ENCODE measurements around the gene ST8SIA1. TPM values are rescaled to one million over a fixed set of nuclear protein-coding genes. Genes with fewer than 3 reads are reported as not detected.

ST8SIA1 gene
- polyA plus RNA-seq, 1 donor from 2014 or later = 22.5 TPM

DNA sequence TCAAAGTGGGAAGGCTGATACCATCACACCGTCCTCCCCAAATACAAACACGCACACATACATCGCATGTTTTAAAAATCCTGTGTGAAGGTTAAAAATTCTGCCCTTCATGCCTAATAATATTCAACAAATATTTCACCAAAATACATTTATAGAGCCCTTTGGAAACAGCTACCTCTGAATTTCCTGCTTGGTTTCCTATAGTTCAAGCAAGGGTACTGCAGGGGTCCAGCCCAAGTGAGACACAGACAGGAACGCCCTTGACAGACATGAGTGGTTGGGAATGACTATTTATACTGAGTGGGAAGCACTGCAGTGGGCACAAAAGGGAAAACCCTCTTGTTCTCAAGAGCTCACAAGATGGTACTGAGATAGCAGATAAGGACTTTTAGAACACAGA is 51.0 kb downstream of the ST8SIA1 start:
- H2AFZ ChIP-seq (ENCODE audit: low read depth, low read length) = no peak overlapping the region
- no peaks in the 10 kb centered on the region for H3K9me2 ChIP-seq (ENCODE audit: insufficient read depth, low read length)
- H3K9ac ChIP-seq (ENCODE audit: low read length) = no peak overlapping the region
- H3K4me2 ChIP-seq (ENCODE audit: low read length) = no peak overlapping the region
- no peaks in the 10 kb centered on the region for H3K36me3 ChIP-seq (ENCODE audit: insufficient read depth, low read length)
- no peaks in the 10 kb centered on the region for H3K79me2 ChIP-seq (replicated peaks; ENCODE audit: insufficient read depth, low read length)
- H3K9me3 ChIP-seq (ENCODE audit: low read length) = no peaks in the 10 kb centered on the region
- H3K27me3 ChIP-seq (ENCODE audit: insufficient read depth, low read depth, low read length) = no peaks in the 10 kb centered on the region
- TF ChIP-seq RAD21 (conservative IDR thresholded peaks at IDR 0.05) (no peak), MXI1 (conservative IDR thresholded peaks at IDR 0.05; ENCODE audit: poor library complexity, severe bottlenecking) (no peak)
- H3K4me3 ChIP-seq (ENCODE audit: low read length) = no peak overlapping the region
- no peak overlapping the region for H3K27ac ChIP-seq (ENCODE audit: low read length)
- H3F3A ChIP-seq (ENCODE audit: insufficient read depth, low read length, poor library complexity, severe bottlenecking) = no peaks in the 10 kb centered on the region
- no peaks in the 10 kb centered on the region for H4K20me1 ChIP-seq (ENCODE audit: insufficient read depth)

- Histone ChIP-seq H3K9me2 (ENCODE audit: insufficient read depth, low read length) (no peaks in the 10 kb centered on the region), H3K27ac (ENCODE audit: low read length) (no peak overlapping the region), H3K9me3 (ENCODE audit: low read length) (no peaks in the 10 kb centered on the region), H3F3A (ENCODE audit: insufficient read depth, low read length, poor library complexity, severe bottlenecking) (no peaks in the 10 kb centered on the region), H2AFZ (ENCODE audit: low read depth, low read length) (no peak overlapping the region), H3K79me2 (replicated peaks; ENCODE audit: insufficient read depth, low read length) (no peaks in the 10 kb centered on the region), H3K36me3 (ENCODE audit: insufficient read depth, low read length) (no peaks in the 10 kb centered on the region), H3K27me3 (ENCODE audit: insufficient read depth, low read depth, low read length) (no peaks in the 10 kb centered on the region), H3K4me3 (ENCODE audit: low read length) (no peak overlapping the region), H4K20me1 (ENCODE audit: insufficient read depth) (no peaks in the 10 kb centered on the region), H3K4me2 (ENCODE audit: low read length) (no peak overlapping the region), H3K9ac (ENCODE audit: low read length) (no peak overlapping the region)
- no peak for TF ChIP-seq TAF1 (IDR thresholded peaks at IDR 0.05; ENCODE audit: low read depth)
Measured at GRCh38 chr12:22283006-22283506, 51.5 kb downstream of the ST8SIA1 start.

- Histone ChIP-seq H3K9ac (ENCODE audit: low read length) (no peak overlapping the region), H3K4me2 (ENCODE audit: low read length) (no peak overlapping the region), H3K79me2 (replicated peaks; ENCODE audit: insufficient read depth, low read length) (no peaks in the 10 kb centered on the region), H2AFZ (ENCODE audit: low read depth, low read length) (no peak overlapping the region), H3K27ac (ENCODE audit: low read length) (no peak overlapping the region), H4K20me1 (ENCODE audit: insufficient read depth) (no peaks in the 10 kb centered on the region), H3K4me3 (ENCODE audit: low read length) (no peak overlapping the region), H3F3A (ENCODE audit: insufficient read depth, low read length, poor library complexity, severe bottlenecking) (no peaks in the 10 kb centered on the region), H3K27me3 (ENCODE audit: insufficient read depth, low read depth, low read length) (no peaks in the 10 kb centered on the region), H3K9me3 (ENCODE audit: low read length) (no peaks in the 10 kb centered on the region), H3K36me3 (ENCODE audit: insufficient read depth, low read length) (no peaks in the 10 kb centered on the region), H3K9me2 (ENCODE audit: insufficient read depth, low read length) (no peaks in the 10 kb centered on the region)
- TF ChIP-seq REST (IDR thresholded peaks at IDR 0.05; ENCODE audit: borderline replicate concordance) = no peak
- no peak for TF ChIP-seq SMC3 (conservative IDR thresholded peaks at IDR 0.05; ENCODE audit: poor library complexity)
- no peak for TF ChIP-seq RAD21 (conservative IDR thresholded peaks at IDR 0.05)
- no peak for TF ChIP-seq EP300 (conservative IDR thresholded peaks at IDR 0.05; ENCODE audit: poor library complexity, severe bottlenecking)
- no peak for TF ChIP-seq POLR2AphosphoS5 (IDR thresholded peaks at IDR 0.05)
- no peak for TF ChIP-seq CTCF (IDR thresholded peaks at IDR 0.05; ENCODE audit: poor library complexity, severe bottlenecking)
- TF ChIP-seq EZH2 (IDR thresholded peaks at IDR 0.05; ENCODE audit: borderline replicate concordance, insufficient read depth, low read length, poor library complexity, severe bottlenecking) = no peak
- TF ChIP-seq MXI1 (conservative IDR thresholded peaks at IDR 0.05; ENCODE audit: poor library complexity, severe bottlenecking) = no peak
- TF ChIP-seq TAF1 (IDR thresholded peaks at IDR 0.05; ENCODE audit: low read depth) = no peak
Measured at GRCh38 chr12:22282283-22282682, 52.2 kb downstream of the ST8SIA1 start.

Measured in neural cell (in vitro differentiated cells).